ENCODE data around the gene MEFV. TPM values are rescaled to one million over a fixed set of nuclear protein-coding genes. Genes with fewer than 3 reads are reported as not detected.

The MEFV gene
- total RNA-seq, 1 experiment from 2014 or later = 0.34 TPM

Other genes with a start within 250 kb of the MEFV start
- not detected in 2 replicates for gene CLDN9, start 243.7 kb downstream of the MEFV start, total RNA-seq (2014; rRNA removed; shearing (Covaris generic))
- gene CLDN6, start 238.4 kb downstream of the MEFV start, total RNA-seq (2014; rRNA removed; shearing (Covaris generic)) = not detected in 2 replicates
- 307 and 390 TPM in 2 replicates for gene TNFRSF12A, start 236.3 kb downstream of the MEFV start, total RNA-seq (2014; rRNA removed; shearing (Covaris generic))
- 1.8 and 4.7 TPM in 2 replicates for gene HCFC1R1, start 232.7 kb downstream of the MEFV start, total RNA-seq (2014; rRNA removed; shearing (Covaris generic))
- gene THOC6, start 232.6 kb downstream of the MEFV start, total RNA-seq (2014; rRNA removed; shearing (Covaris generic)) = 24.0 and 25.5 TPM in 2 replicates
- gene BICDL2, start 219.7 kb downstream of the MEFV start, total RNA-seq (2014; rRNA removed; shearing (Covaris generic)) = not detected in 2 replicates
- gene MMP25, start 210.1 kb downstream of the MEFV start, total RNA-seq (2014; rRNA removed; shearing (Covaris generic)) = 0.17 and 0.54 TPM in 2 replicates
- gene IL32, start 191.0 kb downstream of the MEFV start, total RNA-seq (2014; rRNA removed; shearing (Covaris generic)) = 362 and 393 TPM in 2 replicates
- gene ZSCAN10, start 157.3 kb downstream of the MEFV start, total RNA-seq (2014; rRNA removed; shearing (Covaris generic)) = not detected in 2 replicates
- 6.6 and 10.5 TPM in 2 replicates for gene ZNF205, start 144.0 kb downstream of the MEFV start, total RNA-seq (2014; rRNA removed; shearing (Covaris generic))
- gene ZNF213, start 121.6 kb downstream of the MEFV start, total RNA-seq (2014; rRNA removed; shearing (Covaris generic)) = 3.7 and 5.6 TPM in 2 replicates
- gene OR1F1, start 68.4 kb downstream of the MEFV start, total RNA-seq (2014; rRNA removed; shearing (Covaris generic)) = not detected in 2 replicates
- gene ZNF200, start 21.5 kb downstream of the MEFV start, total RNA-seq (2014; rRNA removed; shearing (Covaris generic)) = 8.0 and 8.7 TPM in 2 replicates
- gene ZNF263, start 26.9 kb upstream of the MEFV start, total RNA-seq (2014; rRNA removed; shearing (Covaris generic)) = 28.8 and 61.1 TPM in 2 replicates
- 3.5 and 4.1 TPM in 2 replicates for gene TIGD7, start 48.8 kb upstream of the MEFV start, total RNA-seq (2014; rRNA removed; shearing (Covaris generic))
- 20.6 and 20.7 TPM in 2 replicates for gene ZNF75A, start 48.9 kb upstream of the MEFV start, total RNA-seq (2014; rRNA removed; shearing (Covaris generic))
- not detected in 2 replicates for gene OR2C1, start 99.3 kb upstream of the MEFV start, total RNA-seq (2014; rRNA removed; shearing (Covaris generic))
- gene ZSCAN32, start 144.4 kb upstream of the MEFV start, total RNA-seq (2014; rRNA removed; shearing (Covaris generic)) = 7.6 and 14.2 TPM in 2 replicates
- 3.8 and 7.4 TPM in 2 replicates for gene ZNF174, start 144.6 kb upstream of the MEFV start, total RNA-seq (2014; rRNA removed; shearing (Covaris generic))
- gene ZNF597, start 186.9 kb upstream of the MEFV start, total RNA-seq (2014; rRNA removed; shearing (Covaris generic)) = not detected in 2 replicates
- 0.83 and 2.2 TPM in 2 replicates for gene NAA60, start 187.0 kb upstream of the MEFV start, total RNA-seq (2014; rRNA removed; shearing (Covaris generic))
- gene C16orf90, start 238.9 kb upstream of the MEFV start, total RNA-seq (2014; rRNA removed; shearing (Covaris generic)) = not detected in 2 replicates
- 19.2 and 21.9 TPM in 2 replicates for gene CLUAP1, start 244.4 kb upstream of the MEFV start, total RNA-seq (2014; rRNA removed; shearing (Covaris generic))